Activated T-helper 1 cell treated with anti-CD3 and anti-CD28 coated beads, Interleukin-12 subunit alpha, Interleukin-12 subunit beta, Interleukin-2, Interleukin-4 antibody, amounts not matched to agents 30 ng/mL and 10 ng/mL and 1 ng/mL, durations not matched to agents 14 hours and 24 hours and 36 hours (primary cell): ENCODE results near the gene ZNF766. TPM values are rescaled to one million over a fixed set of nuclear protein-coding genes. Genes with fewer than 3 reads are reported as not detected.

ENCODE experiments used
- DNase-seq: peaks from one replicate; pipeline ENCODE4 v3.0.0; 2021; ENCODE audit warnings: low spot score
- H3K27ac Mint-ChIP-seq: one replicate; pipeline ENCODE4 v1.8.0; 2021; ENCODE audit warnings: mild to moderate bottlenecking, mixed read lengths
- H3K27me3 Mint-ChIP-seq: one replicate; pipeline ENCODE4 v1.8.0; 2022; ENCODE audit warnings: mild to moderate bottlenecking, moderate library complexity, mixed read lengths; ENCODE audit not compliant: insufficient read depth
- H3K36me3 Mint-ChIP-seq: one replicate; pipeline ENCODE4 v1.8.0; 2021; ENCODE audit warnings: low read depth, mixed read lengths
- H3K4me1 Mint-ChIP-seq: one replicate; pipeline ENCODE4 v1.8.0; 2021; ENCODE audit warnings: low read depth, mixed read lengths
- H3K4me3 Mint-ChIP-seq: one replicate; pipeline ENCODE4 v1.8.0; 2021; ENCODE audit warnings: mild to moderate bottlenecking, moderate library complexity, mixed read lengths
- H3K9me3 Mint-ChIP-seq: one replicate; pipeline ENCODE4 v1.8.0; 2021; ENCODE audit warnings: mixed read lengths
- intact Hi-C: fragments of 100-400 bp; cut with micrococcal nuclease; formaldehyde crosslinking; loops from one replicate; pipeline ENCODE4 v1.15.1; 2024
- total RNA-seq: library from RNA; stranded (reverse); gene quantifications from 2 replicates; pipeline ENCODE4 v1.2.3, GENCODE V29; 2022

The ZNF766 gene
- total RNA-seq, result 13.8 and 16.5 TPM in 2 replicates

GRCh38 chr19:52269338-52270261 is at the start of gene ZNF766:
ZNF766 (plus strand) TSS chr19:52269587; CDS start chr19:52269614, 27 bp downstream.
- peaks cover 24% of the 10 kb centered on the region for H3K4me1 Mint-ChIP-seq
- intact Hi-C loops, result loop anchor here (1.0 to 2.0 kb wide), 13 partner anchors 28 to 693 kb away; partner anchors contain the start of genes ZNF28, ZNF320, ZNF480 and ZNF610
- peak within 1 kb of the TSS; percentile 95 for H3K27ac Mint-ChIP-seq
- peaks cover 37% of the 10 kb centered on the region for H3K36me3 Mint-ChIP-seq
- peaks cover 35% of the 10 kb centered on the region for H3K9me3 Mint-ChIP-seq
- H3K4me3 Mint-ChIP-seq, result peak within 1 kb of the TSS; percentile 98
- H3K27me3 Mint-ChIP-seq, result no peaks in the 10 kb centered on the region
- DNase-seq, result peak; percentile 96

- peaks cover 5% of the 10 kb centered on the region for H3K4me1 Mint-ChIP-seq
- no peak overlapping the region for H3K4me3 Mint-ChIP-seq
- no peak for DNase-seq
- intact Hi-C loops, result no loop called here
- H3K27me3 Mint-ChIP-seq, result no peaks in the 10 kb centered on the region
- no peaks in the 10 kb centered on the region for H3K9me3 Mint-ChIP-seq
- H3K36me3 Mint-ChIP-seq, result peaks cover 79% of the 10 kb centered on the region
- H3K27ac Mint-ChIP-seq, result no peak overlapping the region
These were observed 49.8 kb upstream of the ZNF766 start for GRCh38 chr19:52219611-52220010.

- H3K9me3 Mint-ChIP-seq, result no peaks in the 10 kb centered on the region
- intact Hi-C loops, result no loop called here
- no peak overlapping the region for H3K27ac Mint-ChIP-seq
- H3K4me3 Mint-ChIP-seq, result no peak overlapping the region
- peaks cover 6% of the 10 kb centered on the region for H3K4me1 Mint-ChIP-seq
- DNase-seq, result no peak
- H3K27me3 Mint-ChIP-seq, result no peaks in the 10 kb centered on the region
- peaks cover 82% of the 10 kb centered on the region for H3K36me3 Mint-ChIP-seq
These were observed 48.4 kb upstream of the ZNF766 start for GRCh38 chr19:52221031-52221430.

- H3K4me3 Mint-ChIP-seq, result no peak overlapping the region
- H3K9me3 Mint-ChIP-seq, result no peaks in the 10 kb centered on the region
These were observed 47.5 kb upstream of the ZNF766 start for GRCh38 chr19:52221831-52222375.

GRCh38 chr19:52224211-52224610 is 45.2 kb upstream of the ZNF766 start:
- intact Hi-C loops, result no loop called here
- no peak overlapping the region for H3K27ac Mint-ChIP-seq
- no peak for DNase-seq
- peaks cover 87% of the 10 kb centered on the region for H3K36me3 Mint-ChIP-seq
- no peaks in the 10 kb centered on the region for H3K27me3 Mint-ChIP-seq
- peaks cover 13% of the 10 kb centered on the region for H3K4me1 Mint-ChIP-seq
- H3K4me3 Mint-ChIP-seq, result no peak overlapping the region
- H3K9me3 Mint-ChIP-seq, result no peaks in the 10 kb centered on the region

More at GRCh38 chr19:52221831-52222375, 47.5 kb upstream of the ZNF766 start:
- intact Hi-C loops, result no loop called here
- no peak for DNase-seq
- Mint-ChIP-seq H3K36me3 (peaks cover 86% of the 10 kb centered on the region), H3K27ac (no peak overlapping the region), H3K27me3 (no peaks in the 10 kb centered on the region), H3K4me1 (peaks cover 13% of the 10 kb centered on the region)

GRCh38 chr19:52226652-52227051 is 42.7 kb upstream of the ZNF766 start:
- Mint-ChIP-seq H3K27ac (peak overlapping the region; percentile 18), H3K4me3 (no peak overlapping the region), H3K4me1 (peaks cover 13% of the 10 kb centered on the region), H3K27me3 (no peaks in the 10 kb centered on the region), H3K36me3 (peaks cover 62% of the 10 kb centered on the region), H3K9me3 (no peaks in the 10 kb centered on the region)
- DNase-seq, result no peak
- intact Hi-C loops, result no loop called here

- Mint-ChIP-seq H3K27ac (peak overlapping the region; percentile 18), H3K4me3 (no peak overlapping the region)
- no peak for DNase-seq
These were observed 42.0 kb upstream of the ZNF766 start for GRCh38 chr19:52227196-52227940.

GRCh38 chr19:52227980-52228379 is 41.4 kb upstream of the ZNF766 start:
- H3K4me1 Mint-ChIP-seq, result peaks cover 13% of the 10 kb centered on the region
- no peak overlapping the region for H3K4me3 Mint-ChIP-seq
- H3K27me3 Mint-ChIP-seq, result no peaks in the 10 kb centered on the region
- H3K36me3 Mint-ChIP-seq, result peaks cover 53% of the 10 kb centered on the region
- H3K9me3 Mint-ChIP-seq, result peaks cover 3% of the 10 kb centered on the region
- no peak for DNase-seq
- intact Hi-C loops, result no loop called here
- H3K27ac Mint-ChIP-seq, result peak overlapping the region; percentile 70

More at GRCh38 chr19:52227196-52227940, 42.0 kb upstream of the ZNF766 start:
- Mint-ChIP-seq H3K27me3 (no peaks in the 10 kb centered on the region), H3K4me1 (peaks cover 13% of the 10 kb centered on the region), H3K36me3 (peaks cover 59% of the 10 kb centered on the region), H3K9me3 (peaks cover 3% of the 10 kb centered on the region)
- intact Hi-C loops, result no loop called here

- H3K27me3 Mint-ChIP-seq, result no peaks in the 10 kb centered on the region
- H3K27ac Mint-ChIP-seq, result no peak overlapping the region
- no peak for DNase-seq
- no peak overlapping the region for H3K4me3 Mint-ChIP-seq
- peaks cover 7% of the 10 kb centered on the region for H3K4me1 Mint-ChIP-seq
- H3K36me3 Mint-ChIP-seq, result peaks cover 38% of the 10 kb centered on the region
- peaks cover 3% of the 10 kb centered on the region for H3K9me3 Mint-ChIP-seq
- intact Hi-C loops, result no loop called here
These were observed 39.9 kb upstream of the ZNF766 start for GRCh38 chr19:52229524-52229923.

- Mint-ChIP-seq H3K36me3 (peaks cover 32% of the 10 kb centered on the region), H3K9me3 (peaks cover 3% of the 10 kb centered on the region), H3K27me3 (no peaks in the 10 kb centered on the region), H3K4me3 (no peak overlapping the region), H3K27ac (no peak overlapping the region), H3K4me1 (peaks cover 7% of the 10 kb centered on the region)
- DNase-seq, result no peak
- intact Hi-C loops, result loop anchor here (10.0 kb wide), 1 partner anchor 306 kb away; the partner anchor contains the start of gene ZNF613
These were observed 38.7 kb upstream of the ZNF766 start for GRCh38 chr19:52230685-52231084.

GRCh38 chr19:52231154-52231910 is 38.1 kb upstream of the ZNF766 start:
- H3K4me1 Mint-ChIP-seq, result peaks cover 4% of the 10 kb centered on the region
- H3K36me3 Mint-ChIP-seq, result peaks cover 25% of the 10 kb centered on the region
- H3K27ac Mint-ChIP-seq, result no peak overlapping the region
- H3K4me3 Mint-ChIP-seq, result no peak overlapping the region
- H3K27me3 Mint-ChIP-seq, result peaks cover 1% of the 10 kb centered on the region
- no peak for DNase-seq
- peaks cover 3% of the 10 kb centered on the region for H3K9me3 Mint-ChIP-seq
- intact Hi-C loops, result loop anchor here (10.0 kb wide), 1 partner anchor 307 kb away; the partner anchor contains the start of gene ZNF613

GRCh38 chr19:52234406-52234805 is 35.0 kb upstream of the ZNF766 start:
- intact Hi-C loops, result loop anchor here (10.0 kb wide), 1 partner anchor 310 kb away; the partner anchor contains the start of gene ZNF613
- Mint-ChIP-seq H3K4me3 (no peak overlapping the region), H3K36me3 (peaks cover 3% of the 10 kb centered on the region), H3K27me3 (peaks cover 1% of the 10 kb centered on the region), H3K9me3 (peaks cover 3% of the 10 kb centered on the region), H3K4me1 (no peaks in the 10 kb centered on the region), H3K27ac (no peak overlapping the region)
- DNase-seq, result no peak
